NCI-H345 treated with DMSO at 0.1 percent for 48 hours (cell line): ENCODE measurements around the gene LMNTD2.

ENCODE experiments used
- DNase-seq: peaks from one replicate; lab custom pipeline; 2025; ENCODE audit not compliant: unreplicated experiment; lab: John Stamatoyannopoulos, UW

Gene LMNTD2

DNA sequence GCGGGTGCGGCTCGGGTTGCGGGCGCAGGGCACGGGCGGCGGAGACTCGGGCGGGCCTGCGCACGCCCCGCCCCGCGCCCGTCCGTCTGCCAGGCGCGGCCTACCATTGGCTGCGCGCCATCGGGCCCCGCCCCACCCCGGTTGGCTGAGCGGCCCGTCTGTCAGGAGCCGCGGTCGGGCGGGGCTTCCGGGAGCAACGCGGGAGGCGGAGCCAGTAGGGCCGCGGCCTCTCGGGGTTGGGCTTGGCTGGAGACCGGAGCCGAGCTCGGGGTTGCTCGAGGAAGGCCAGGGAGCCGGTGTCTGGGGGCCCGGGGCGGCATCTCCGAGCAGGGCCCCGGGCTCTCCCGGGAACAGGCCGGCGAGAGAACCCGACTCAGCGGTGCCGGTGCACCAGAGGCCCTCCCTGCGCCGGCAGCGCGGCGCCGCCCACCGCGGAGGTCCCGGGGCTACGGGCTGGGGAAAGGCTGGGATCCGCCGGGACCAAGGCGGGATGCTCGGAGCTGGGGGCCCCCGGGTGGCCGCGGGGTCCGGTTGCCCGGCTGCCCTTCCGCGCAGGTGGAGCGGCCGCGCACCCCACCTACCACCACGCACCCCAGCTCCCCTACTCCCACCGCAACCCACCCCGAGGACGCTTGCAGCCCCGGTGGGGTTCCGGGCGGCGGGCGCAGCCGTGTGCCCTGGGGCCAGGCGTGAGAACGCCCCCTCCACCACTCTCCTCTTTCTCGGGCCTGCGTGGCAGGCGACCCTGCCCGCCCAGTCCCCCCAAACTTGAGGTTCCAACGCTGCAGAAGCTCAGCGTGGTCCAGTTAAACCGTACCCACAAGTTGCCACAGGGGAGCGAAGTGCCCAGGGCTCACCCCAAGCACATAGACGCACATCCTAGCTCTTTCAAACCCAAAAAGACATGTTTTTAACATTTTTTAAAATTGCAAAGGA lies 24.8 kb downstream of the LMNTD2 start, which contains the start of gene HRAS:
TSS of gene HRAS (minus strand) at position 58 of the 936 bp plus-strand sequence.
- peak; percentile 91 for DNase-seq

DNA sequence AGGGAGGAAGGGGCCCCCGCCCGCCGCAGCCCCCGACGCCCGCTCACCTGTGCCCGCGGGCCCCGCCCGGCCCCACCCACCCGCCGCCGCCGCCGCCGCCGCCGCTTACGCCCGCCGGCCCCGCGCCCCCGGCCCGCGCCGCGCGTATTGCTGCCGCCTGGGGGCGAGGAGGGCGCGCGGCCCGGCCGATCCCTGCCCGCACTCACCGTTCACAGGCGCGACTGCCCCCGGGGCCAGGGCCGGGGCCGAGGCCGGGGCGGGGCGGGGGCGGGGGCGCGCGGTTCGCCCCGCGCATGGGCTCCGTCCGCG lies 25.4 kb downstream of the LMNTD2 start:
- DNase-seq = no peak

DNA sequence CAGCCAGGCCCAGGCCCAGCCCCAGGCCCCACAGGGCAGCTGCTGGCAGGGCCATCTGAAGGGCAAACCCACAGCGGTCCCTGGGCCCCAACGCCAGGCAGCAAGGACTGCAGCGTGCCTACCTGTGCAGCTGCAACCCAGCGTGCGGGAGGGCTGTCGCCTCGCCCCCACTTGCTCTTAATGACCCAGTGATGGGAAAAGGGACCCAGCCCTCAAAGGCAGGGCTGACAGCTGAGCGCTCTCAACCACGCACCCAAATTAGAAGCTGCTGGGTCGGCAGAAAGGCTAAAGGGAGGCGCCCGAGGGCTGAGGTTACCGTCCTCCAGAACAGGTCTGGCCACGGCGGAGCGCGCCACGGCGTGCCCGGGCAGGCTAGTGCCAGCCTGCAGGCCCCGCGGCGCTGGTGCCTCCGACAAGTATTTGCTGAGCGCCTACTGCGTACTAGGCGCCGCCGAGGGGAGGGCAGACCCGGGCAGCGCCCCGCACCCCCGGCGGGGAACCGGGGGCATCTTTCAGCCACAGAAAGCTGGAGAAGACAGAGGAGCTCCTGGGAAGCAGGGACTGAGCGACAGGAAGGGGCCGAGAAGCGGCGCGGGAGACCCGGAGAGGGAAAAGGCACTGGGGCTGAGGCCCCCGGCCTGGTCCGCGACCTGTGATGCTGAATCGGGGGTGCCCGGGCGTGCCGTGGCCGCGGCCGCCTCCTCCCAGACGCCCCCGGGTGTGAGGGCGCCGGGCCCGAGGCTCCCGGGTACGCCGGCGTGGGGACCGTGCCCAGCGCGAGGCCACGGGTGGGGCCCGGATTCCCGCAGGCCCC lies 25.9 kb downstream of the LMNTD2 start:
- DNase-seq = peak; percentile 19

DNA sequence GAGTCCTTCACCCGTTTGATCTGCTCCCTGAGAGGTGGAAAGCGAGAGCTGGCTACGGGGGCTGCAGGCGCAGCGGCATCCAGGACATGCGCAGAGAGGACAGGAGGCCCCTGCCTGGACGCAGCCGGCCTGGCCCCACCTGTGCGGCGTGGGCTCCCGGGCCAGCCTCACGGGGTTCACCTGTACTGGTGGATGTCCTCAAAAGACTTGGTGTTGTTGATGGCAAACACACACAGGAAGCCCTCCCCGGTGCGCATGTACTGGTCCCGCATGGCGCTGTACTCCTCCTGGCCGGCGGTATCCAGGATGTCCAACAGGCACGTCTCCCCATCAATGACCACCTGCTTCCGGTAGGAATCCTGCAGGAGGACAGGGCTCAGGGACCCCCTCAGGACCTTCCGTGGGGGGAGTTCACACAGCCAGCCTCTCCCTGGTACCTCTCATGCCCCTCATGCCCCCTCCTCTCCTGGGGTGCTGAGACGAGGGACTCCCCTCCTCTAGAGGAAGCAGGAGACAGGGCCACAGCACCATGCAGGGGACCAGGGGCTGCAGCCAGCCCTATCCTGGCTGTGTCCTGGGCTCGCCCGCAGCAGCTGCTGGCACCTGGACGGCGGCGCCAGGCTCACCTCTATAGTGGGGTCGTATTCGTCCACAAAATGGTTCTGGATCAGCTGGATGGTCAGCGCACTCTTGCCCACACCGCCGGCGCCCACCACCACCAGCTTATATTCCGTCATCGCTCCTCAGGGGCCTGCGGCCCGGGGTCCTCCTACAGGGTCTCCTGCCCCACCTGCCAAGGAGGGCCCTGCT lies 26.7 kb downstream of the LMNTD2 start:
- no peak for DNase-seq

- DNase-seq = no peak
These were observed 27.5 kb downstream of the LMNTD2 start for GRCh38 chr11:532986-533585.

DNA sequence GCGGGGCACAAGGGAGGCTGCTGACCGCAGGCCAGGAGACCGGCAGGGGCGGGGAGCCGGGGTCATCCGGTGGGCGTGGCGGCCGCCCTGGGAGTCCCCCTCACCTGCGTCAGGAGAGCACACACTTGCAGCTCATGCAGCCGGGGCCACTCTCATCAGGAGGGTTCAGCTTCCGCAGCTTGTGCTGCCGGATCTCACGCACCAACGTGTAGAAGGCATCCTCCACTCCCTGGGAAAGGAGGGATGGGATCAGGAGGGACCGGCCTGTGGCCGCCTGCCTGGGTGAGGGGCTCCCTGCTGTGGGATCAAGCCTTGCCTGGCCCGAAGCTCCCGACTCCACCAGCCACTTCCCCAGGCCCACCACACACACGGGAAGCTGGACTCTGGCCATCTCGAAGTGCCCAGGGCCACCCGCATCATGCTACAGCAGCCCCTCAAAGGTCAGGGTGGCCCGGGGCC lies 28.0 kb downstream of the LMNTD2 start:
- no peak for DNase-seq

DNA sequence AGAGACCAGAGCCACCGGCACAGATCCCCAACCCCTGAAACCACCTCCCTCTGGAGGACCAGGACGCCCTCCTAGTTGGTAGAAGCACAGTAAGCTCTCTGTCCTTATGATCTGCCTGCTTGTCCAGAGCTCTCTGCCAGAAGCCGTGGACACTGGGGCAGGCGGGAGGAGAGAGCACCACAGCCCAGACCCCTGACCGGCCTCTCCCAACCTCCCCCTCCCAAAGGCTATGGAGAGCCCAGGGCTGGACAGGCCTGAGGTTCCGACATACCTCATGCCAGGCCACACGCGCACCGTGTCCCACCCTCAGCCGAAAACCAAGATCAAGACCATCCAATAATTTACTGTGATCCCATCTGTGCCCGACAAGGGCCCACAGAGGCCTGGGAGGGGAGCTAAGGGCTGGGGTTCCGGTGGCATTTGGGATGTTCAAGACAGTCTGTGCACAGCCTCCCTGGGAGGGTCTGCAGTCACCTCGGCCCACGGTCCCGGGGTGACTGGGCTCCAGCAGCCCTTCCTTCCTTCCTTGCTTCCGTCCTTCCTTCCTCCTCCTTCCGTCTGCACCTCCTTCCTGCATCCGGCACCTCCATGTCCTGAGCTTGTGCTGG lies 28.5 kb downstream of the LMNTD2 start:
- no peak for DNase-seq

GRCh38 chr11:530960-531831 lies 29.3 kb downstream of the LMNTD2 start:
- no peak for DNase-seq

- no peak for DNase-seq
These were observed 30.7 kb downstream of the LMNTD2 start for GRCh38 chr11:529728-530411.

- DNase-seq = peak; percentile 6
These were observed 31.5 kb downstream of the LMNTD2 start for GRCh38 chr11:528815-529727.

GRCh38 chr11:528166-528814 lies 32.2 kb downstream of the LMNTD2 start:
- DNase-seq = no peak

- no peak for DNase-seq
These were observed 34.3 kb downstream of the LMNTD2 start for GRCh38 chr11:526192-526591.

GRCh38 chr11:521177-521688 lies 39.3 kb downstream of the LMNTD2 start:
- DNase-seq = no peak

- no peak for DNase-seq
These were observed 39.9 kb downstream of the LMNTD2 start for GRCh38 chr11:520428-521176.

GRCh38 chr11:518463-519202 lies 41.9 kb downstream of the LMNTD2 start:
- DNase-seq = no peak
